HCT116 (cell line): ENCODE data around the gene DNAJC18.

Experiments
- FOSL1 ChIP-seq: IDR thresholded peaks from 2 replicates; pipeline ENCODE4 v1.6.1; 2012; ENCODE audit warnings: low read depth
- TF ChIP-seq, protein P1 (sequence below): IDR thresholded peaks from 2 replicates; pipeline ENCODE4 v1.6.1; 2012; ENCODE audit warnings: low read depth

DNA sequence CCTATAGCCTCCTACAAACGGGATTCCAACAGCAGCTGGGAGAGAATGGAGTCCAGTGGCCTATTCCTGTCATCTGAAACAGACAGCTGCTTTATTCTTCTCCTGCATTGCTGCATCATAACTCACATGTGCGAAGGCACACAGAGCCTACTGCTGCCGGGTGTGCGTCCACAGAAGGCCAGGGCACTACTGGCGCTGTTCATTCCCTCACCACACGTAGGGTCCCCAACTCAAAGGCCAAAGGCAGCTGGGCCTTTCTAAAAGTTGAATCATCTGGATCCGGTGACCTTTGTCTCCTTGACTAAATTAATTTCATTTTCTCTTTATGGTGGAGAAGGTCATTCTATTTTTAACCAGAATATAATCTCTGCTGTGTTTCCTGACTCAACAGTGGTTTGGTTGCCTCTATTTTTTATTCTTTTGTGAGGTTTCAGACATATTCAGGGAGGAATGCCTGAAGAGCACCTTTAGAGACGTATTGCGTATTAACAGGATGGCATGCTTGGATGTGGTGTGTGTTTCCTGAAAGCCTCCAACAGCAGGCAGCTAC, 24.7 kb downstream of the DNAJC18 start:
- TF ChIP-seq FOSL1: no peak
- TF ChIP-seq, protein P1, sequence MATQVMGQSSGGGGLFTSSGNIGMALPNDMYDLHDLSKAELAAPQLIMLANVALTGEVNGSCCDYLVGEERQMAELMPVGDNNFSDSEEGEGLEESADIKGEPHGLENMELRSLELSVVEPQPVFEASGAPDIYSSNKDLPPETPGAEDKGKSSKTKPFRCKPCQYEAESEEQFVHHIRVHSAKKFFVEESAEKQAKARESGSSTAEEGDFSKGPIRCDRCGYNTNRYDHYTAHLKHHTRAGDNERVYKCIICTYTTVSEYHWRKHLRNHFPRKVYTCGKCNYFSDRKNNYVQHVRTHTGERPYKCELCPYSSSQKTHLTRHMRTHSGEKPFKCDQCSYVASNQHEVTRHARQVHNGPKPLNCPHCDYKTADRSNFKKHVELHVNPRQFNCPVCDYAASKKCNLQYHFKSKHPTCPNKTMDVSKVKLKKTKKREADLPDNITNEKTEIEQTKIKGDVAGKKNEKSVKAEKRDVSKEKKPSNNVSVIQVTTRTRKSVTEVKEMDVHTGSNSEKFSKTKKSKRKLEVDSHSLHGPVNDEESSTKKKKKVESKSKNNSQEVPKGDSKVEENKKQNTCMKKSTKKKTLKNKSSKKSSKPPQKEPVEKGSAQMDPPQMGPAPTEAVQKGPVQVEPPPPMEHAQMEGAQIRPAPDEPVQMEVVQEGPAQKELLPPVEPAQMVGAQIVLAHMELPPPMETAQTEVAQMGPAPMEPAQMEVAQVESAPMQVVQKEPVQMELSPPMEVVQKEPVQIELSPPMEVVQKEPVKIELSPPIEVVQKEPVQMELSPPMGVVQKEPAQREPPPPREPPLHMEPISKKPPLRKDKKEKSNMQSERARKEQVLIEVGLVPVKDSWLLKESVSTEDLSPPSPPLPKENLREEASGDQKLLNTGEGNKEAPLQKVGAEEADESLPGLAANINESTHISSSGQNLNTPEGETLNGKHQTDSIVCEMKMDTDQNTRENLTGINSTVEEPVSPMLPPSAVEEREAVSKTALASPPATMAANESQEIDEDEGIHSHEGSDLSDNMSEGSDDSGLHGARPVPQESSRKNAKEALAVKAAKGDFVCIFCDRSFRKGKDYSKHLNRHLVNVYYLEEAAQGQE: no peak
